GM21381 (cell line): ENCODE data around the gene FAM107A.

Experiments used
- ATAC-seq: cut with Tn5 transposase; IDR thresholded peaks from one replicate; pipeline ENCODE4 v1.9.1; 2021; ENCODE audit warnings: mild to moderate bottlenecking, moderate library complexity; ENCODE audit not compliant: unreplicated experiment

FAM107A gene

GRCh38 chr3:58569287-58570001, 7.7 kb downstream of the FAM107A start:
- no peak for ATAC-seq

- ATAC-seq = no peak
Observed at GRCh38 chr3:58568572-58569286, 8.5 kb downstream of the FAM107A start.

GRCh38 chr3:58567251-58567515, 10.0 kb downstream of the FAM107A start:
- no peak for ATAC-seq

- ATAC-seq = no peak
Observed at GRCh38 chr3:58566398-58567250, 10.6 kb downstream of the FAM107A start.

- no peak for ATAC-seq
Observed at GRCh38 chr3:58565621-58566397, 11.4 kb downstream of the FAM107A start.

- no peak for ATAC-seq
Observed at GRCh38 chr3:58564456-58565160, 12.6 kb downstream of the FAM107A start.

GRCh38 chr3:58564054-58564453, 13.1 kb downstream of the FAM107A start:
- ATAC-seq = no peak

- ATAC-seq = no peak
Observed at GRCh38 chr3:58563386-58564035, 13.7 kb downstream of the FAM107A start.

- no peak for ATAC-seq
Observed at GRCh38 chr3:58562498-58562897, 14.7 kb downstream of the FAM107A start.

GRCh38 chr3:58560771-58561311, 16.4 kb downstream of the FAM107A start:
- no peak for ATAC-seq

- ATAC-seq = no peak
Observed at GRCh38 chr3:58559586-58559985, 17.6 kb downstream of the FAM107A start.

- no peak for ATAC-seq
Observed at GRCh38 chr3:58557491-58557890, 19.7 kb downstream of the FAM107A start.

- ATAC-seq = no peak
Observed at GRCh38 chr3:58556761-58557221, 20.4 kb downstream of the FAM107A start.

GRCh38 chr3:58556001-58556400, 21.2 kb downstream of the FAM107A start:
- ATAC-seq = no peak

GRCh38 chr3:58555203-58555602, 22.0 kb downstream of the FAM107A start:
- ATAC-seq = no peak

GRCh38 chr3:58553003-58553402, 24.2 kb downstream of the FAM107A start:
- no peak for ATAC-seq

- no peak for ATAC-seq
Observed at GRCh38 chr3:58551636-58552180, 25.5 kb downstream of the FAM107A start.

GRCh38 chr3:58544541-58544940, 32.6 kb downstream of the FAM107A start:
- no peak for ATAC-seq

- no peak for ATAC-seq
Observed at GRCh38 chr3:58540176-58540858, 36.9 kb downstream of the FAM107A start.
